HUES48 (cell line): Measurements from ENCODE around the gene PCDHB14.
"Not testable (repeated sequence)": the region's sequence is repeated elsewhere in the genome, so short reads cannot be mapped to it uniquely, and the experiment has no call there.

Source experiments
- H3K27ac ChIP-seq: one replicate; pipeline ENCODE4 v1.7.0; 2013; ENCODE audit warnings: low read depth, low read length, inconsistent platforms
- H3K27me3 ChIP-seq: 2 replicates; pipeline ENCODE4 v1.6.1; 2013; ENCODE audit warnings: mild to moderate bottlenecking, low read length; ENCODE audit not compliant: control insufficient read depth, insufficient read depth
- H3K36me3 ChIP-seq: 2 replicates; pipeline ENCODE4 v1.6.1; 2013; ENCODE audit warnings: low read length; ENCODE audit not compliant: control insufficient read depth, insufficient read depth
- H3K4me1 ChIP-seq: 2 replicates; pipeline ENCODE4 v1.6.1; 2013; ENCODE audit warnings: mild to moderate bottlenecking, low read length; ENCODE audit not compliant: control insufficient read depth, insufficient read depth
- H3K4me3 ChIP-seq: 2 replicates; pipeline ENCODE4 v1.5.1; 2013; ENCODE audit warnings: mild to moderate bottlenecking, low read depth, low read length
- H3K9ac ChIP-seq: 2 replicates; pipeline ENCODE4 v1.6.1; 2013; ENCODE audit warnings: mild to moderate bottlenecking, low read depth, low read length, moderate library complexity
- H3K9me3 ChIP-seq: 2 replicates; pipeline ENCODE4 v1.6.1; 2013; ENCODE audit warnings: low read length; ENCODE audit not compliant: control insufficient read depth, insufficient read depth

PCDHB14 gene

GRCh38 chr5:141246971-141247370 is 23.8 kb downstream of the PCDHB14 start:
- H3K9ac ChIP-seq, H3K27me3 ChIP-seq, H3K4me3 ChIP-seq, H3K27ac ChIP-seq, H3K36me3 ChIP-seq, H3K4me1 ChIP-seq: not testable (repeated sequence)
- peaks cover 62% of the 10 kb centered on the region for H3K9me3 ChIP-seq

DNA sequence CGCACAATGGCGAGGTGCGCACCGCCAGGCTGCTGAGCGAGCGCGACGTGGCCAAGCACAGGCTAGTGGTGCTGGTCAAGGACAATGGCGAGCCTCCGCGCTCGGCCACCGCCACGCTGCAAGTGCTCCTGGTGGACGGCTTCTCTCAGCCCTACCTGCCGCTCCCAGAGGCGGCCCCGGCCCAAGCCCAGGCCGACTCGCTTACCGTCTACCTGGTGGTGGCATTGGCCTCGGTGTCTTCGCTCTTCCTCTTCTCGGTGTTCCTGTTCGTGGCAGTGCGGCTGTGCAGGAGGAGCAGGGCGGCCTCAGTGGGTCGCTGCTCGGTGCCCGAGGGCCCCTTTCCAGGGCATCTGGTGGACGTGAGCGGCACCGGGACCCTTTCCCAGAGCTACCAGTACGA is 24.3 kb downstream of the PCDHB14 start:
- H3K9me3 ChIP-seq: peaks cover 62% of the 10 kb centered on the region
- not testable (repeated sequence) for H3K36me3 ChIP-seq, H3K9ac ChIP-seq

GRCh38 chr5:141250576-141250975 is 27.4 kb downstream of the PCDHB14 start:
- Histone ChIP-seq H3K9ac (no peak overlapping the region), H3K27me3 (no peaks in the 10 kb centered on the region), H3K27ac (no peak overlapping the region), H3K9me3 (peaks cover 81% of the 10 kb centered on the region), H3K4me3 (no peak overlapping the region), H3K4me1 (no peaks in the 10 kb centered on the region), H3K36me3 (no peaks in the 10 kb centered on the region)

More for the DNA sequence above, 24.3 kb downstream of the PCDHB14 start:
- not testable (repeated sequence) for H3K4me1 ChIP-seq, H3K27me3 ChIP-seq, H3K4me3 ChIP-seq, H3K27ac ChIP-seq

- no peaks in the 10 kb centered on the region for H3K36me3 ChIP-seq
- H3K27ac ChIP-seq: no peak overlapping the region
- H3K9ac ChIP-seq: no peak overlapping the region
- H3K4me1 ChIP-seq: no peaks in the 10 kb centered on the region
- no peak overlapping the region for H3K4me3 ChIP-seq
- H3K9me3 ChIP-seq: peaks cover 89% of the 10 kb centered on the region
- no peaks in the 10 kb centered on the region for H3K27me3 ChIP-seq
Measured at GRCh38 chr5:141258464-141258863, 35.3 kb downstream of the PCDHB14 start.

DNA sequence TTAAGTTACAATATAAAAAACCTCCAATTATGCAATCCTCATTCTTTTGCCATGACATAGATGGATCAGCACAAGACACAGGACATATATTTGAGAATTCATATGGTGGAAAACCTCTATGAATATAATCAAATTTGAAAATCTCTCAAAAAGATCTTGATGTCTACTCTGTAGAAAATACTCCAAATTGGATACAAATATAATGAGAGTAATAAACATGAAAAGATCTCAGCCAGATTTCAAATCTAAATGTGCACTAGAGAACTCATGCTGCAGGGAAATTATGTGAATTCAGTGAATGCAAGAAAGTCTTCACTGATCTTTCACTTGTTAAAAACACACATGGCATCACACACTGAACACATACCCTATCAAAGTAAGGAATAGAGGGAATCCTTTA is 35.8 kb downstream of the PCDHB14 start:
- Histone ChIP-seq H3K27me3 (no peaks in the 10 kb centered on the region), H3K9me3 (peaks cover 89% of the 10 kb centered on the region), H3K4me1 (no peaks in the 10 kb centered on the region), H3K9ac (no peak overlapping the region), H3K4me3 (no peak overlapping the region), H3K27ac (no peak overlapping the region), H3K36me3 (no peaks in the 10 kb centered on the region)

GRCh38 chr5:141260458-141261237 is 37.5 kb downstream of the PCDHB14 start:
- no peaks in the 10 kb centered on the region for H3K4me1 ChIP-seq
- H3K9ac ChIP-seq: no peak overlapping the region
- no peaks in the 10 kb centered on the region for H3K36me3 ChIP-seq
- no peak overlapping the region for H3K4me3 ChIP-seq
- peaks cover 85% of the 10 kb centered on the region for H3K9me3 ChIP-seq
- no peak overlapping the region for H3K27ac ChIP-seq
- no peaks in the 10 kb centered on the region for H3K27me3 ChIP-seq

GRCh38 chr5:141261238-141261546 is 38.0 kb downstream of the PCDHB14 start:
- H3K9me3 ChIP-seq: peaks cover 86% of the 10 kb centered on the region
- H3K4me3 ChIP-seq: no peak overlapping the region
- no peaks in the 10 kb centered on the region for H3K27me3 ChIP-seq
- H3K9ac ChIP-seq: no peak overlapping the region
- H3K27ac ChIP-seq: no peak overlapping the region
- no peaks in the 10 kb centered on the region for H3K36me3 ChIP-seq
- H3K4me1 ChIP-seq: no peaks in the 10 kb centered on the region

DNA sequence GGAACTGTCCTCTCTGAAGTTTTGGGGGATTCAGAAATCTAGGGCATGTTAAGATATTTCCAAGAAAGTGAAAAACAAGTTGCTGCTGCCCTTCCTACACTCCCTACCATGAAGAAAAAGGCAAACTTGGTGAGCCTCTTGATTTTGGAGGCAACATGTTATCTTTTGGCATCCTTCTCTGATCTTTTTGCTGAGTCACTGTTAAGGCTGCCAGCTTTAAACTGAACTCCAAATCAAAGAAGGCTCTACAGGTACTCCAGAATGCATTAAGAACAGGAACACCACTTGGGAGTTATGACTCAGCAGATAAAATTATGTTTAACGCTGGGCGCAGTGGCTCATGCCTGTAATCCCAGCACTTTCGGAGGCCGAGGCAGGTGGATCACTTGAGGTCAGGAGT is 46.1 kb downstream of the PCDHB14 start:
- Histone ChIP-seq H3K4me3 (no peak overlapping the region), H3K27me3 (no peaks in the 10 kb centered on the region), H3K9ac (no peak overlapping the region), H3K4me1 (no peaks in the 10 kb centered on the region), H3K9me3 (peaks cover 80% of the 10 kb centered on the region), H3K36me3 (no peaks in the 10 kb centered on the region), H3K27ac (no peak overlapping the region)

DNA sequence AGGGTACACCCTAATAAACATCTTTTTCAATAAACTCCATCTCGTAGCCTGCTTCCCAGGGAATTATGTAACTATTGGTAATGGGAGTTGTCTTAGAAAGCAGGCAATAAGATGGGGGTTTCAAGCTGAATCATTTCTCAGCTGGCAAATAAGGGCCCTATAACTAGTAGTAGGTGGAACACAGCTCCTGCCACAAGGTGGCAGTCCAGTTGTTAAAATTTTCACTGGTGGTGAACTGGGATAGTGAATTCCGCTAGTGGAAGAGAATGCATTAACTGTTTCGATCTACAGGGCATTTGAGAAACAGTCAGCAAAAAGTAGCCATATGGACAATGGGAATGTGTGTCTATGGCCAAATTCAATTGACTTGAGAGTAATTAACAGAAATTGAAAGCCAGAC is 49.8 kb downstream of the PCDHB14 start:
- Histone ChIP-seq H3K9me3 (peaks cover 61% of the 10 kb centered on the region), H3K9ac (no peak overlapping the region), H3K27me3 (no peaks in the 10 kb centered on the region), H3K4me1 (no peaks in the 10 kb centered on the region), H3K36me3 (no peaks in the 10 kb centered on the region), H3K4me3 (no peak overlapping the region), H3K27ac (no peak overlapping the region)
